GM12874 (cell line): ENCODE results near the gene PLA2R1.

Experiments
- TF ChIP-seq, protein P1 (sequence below): IDR thresholded peaks from 2 replicates; pipeline ENCODE4 v1.5.1; 2011; ENCODE audit warnings: low read depth, mild to moderate bottlenecking, control low read depth, low read length, moderate library complexity; ENCODE audit not compliant: insufficient read depth

The PLA2R1 gene

DNA sequence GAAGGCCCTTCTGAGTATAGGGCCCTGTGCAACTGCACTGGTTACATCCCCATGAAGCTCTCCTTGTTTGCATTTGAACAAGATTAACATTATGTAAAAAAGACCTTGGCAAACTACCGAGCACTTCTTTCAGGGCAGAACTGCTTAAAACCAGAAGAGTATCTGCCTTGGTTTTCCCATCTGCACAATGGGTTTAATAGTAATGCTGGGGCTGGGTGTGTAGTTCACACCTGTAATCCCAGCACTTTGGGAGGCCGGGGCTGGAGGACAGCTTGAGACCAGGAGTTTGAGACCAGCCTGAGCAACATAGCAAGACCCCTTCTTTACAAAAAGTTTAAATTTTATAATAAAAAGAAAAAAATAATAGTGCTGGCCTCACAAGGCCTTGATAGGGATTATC is 8.5 kb downstream of the PLA2R1 start:
- TF ChIP-seq, protein P1, sequence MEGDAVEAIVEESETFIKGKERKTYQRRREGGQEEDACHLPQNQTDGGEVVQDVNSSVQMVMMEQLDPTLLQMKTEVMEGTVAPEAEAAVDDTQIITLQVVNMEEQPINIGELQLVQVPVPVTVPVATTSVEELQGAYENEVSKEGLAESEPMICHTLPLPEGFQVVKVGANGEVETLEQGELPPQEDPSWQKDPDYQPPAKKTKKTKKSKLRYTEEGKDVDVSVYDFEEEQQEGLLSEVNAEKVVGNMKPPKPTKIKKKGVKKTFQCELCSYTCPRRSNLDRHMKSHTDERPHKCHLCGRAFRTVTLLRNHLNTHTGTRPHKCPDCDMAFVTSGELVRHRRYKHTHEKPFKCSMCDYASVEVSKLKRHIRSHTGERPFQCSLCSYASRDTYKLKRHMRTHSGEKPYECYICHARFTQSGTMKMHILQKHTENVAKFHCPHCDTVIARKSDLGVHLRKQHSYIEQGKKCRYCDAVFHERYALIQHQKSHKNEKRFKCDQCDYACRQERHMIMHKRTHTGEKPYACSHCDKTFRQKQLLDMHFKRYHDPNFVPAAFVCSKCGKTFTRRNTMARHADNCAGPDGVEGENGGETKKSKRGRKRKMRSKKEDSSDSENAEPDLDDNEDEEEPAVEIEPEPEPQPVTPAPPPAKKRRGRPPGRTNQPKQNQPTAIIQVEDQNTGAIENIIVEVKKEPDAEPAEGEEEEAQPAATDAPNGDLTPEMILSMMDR, result no peak

DNA sequence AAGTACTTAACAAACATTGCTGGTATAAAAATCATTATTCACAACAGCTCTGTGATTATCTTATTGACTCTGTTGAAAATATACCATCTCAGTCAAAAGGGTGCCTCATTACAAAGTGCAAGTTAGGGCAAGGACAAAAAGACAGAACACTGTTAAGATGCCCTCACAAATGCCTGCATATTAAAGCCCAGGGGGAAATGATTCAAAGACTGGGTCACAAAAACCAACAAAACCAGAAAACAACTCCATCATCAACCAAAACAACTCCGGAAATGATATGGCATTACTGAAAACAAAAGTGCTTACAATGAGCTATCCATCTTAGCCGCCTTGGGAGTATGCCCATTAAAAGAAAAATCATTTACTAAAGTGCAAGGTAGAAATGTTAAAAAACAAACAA is 9.9 kb downstream of the PLA2R1 start:
- TF ChIP-seq, protein P1, result no peak

DNA sequence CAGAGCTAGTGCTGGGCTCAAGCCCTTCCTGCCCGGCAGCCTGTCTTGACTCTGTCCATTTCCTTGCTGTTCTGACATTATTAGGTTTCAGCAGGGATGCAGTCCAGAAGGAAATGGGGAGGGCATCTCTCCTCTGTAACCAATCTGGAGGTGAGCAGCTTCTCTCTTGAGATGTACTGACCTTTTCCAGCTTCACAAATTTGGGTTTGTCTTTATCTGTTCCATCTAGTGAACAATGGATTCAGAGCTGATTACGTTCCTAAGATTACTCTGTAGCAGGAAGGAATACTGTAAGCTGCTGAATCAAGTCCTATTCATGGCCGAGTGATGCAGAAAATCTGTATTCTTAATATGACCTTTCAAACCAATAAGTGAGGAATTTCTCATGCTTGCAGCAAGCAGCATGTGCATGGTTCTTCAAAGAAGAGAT is 11.0 kb downstream of the PLA2R1 start:
- TF ChIP-seq, protein P1, result no peak

DNA sequence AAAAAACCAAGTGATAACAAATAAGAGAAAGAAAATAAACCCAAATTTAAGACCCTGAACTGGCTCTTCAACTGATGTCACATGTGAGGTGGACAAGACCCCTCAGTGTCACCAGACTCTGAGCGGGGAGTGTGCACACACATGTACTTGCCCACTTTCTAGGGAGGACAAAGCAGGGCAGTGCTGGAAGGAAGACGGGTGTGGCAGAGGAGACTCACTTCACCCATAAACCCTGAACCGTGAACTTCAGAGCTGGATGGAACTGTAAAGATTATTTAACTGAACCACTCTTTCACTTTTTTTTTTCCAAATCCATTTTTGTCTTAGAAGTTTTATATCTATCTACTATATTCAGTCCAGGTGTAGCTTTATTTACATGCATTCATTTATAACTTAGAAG is 12.3 kb downstream of the PLA2R1 start:
- TF ChIP-seq, protein P1, result no peak

DNA sequence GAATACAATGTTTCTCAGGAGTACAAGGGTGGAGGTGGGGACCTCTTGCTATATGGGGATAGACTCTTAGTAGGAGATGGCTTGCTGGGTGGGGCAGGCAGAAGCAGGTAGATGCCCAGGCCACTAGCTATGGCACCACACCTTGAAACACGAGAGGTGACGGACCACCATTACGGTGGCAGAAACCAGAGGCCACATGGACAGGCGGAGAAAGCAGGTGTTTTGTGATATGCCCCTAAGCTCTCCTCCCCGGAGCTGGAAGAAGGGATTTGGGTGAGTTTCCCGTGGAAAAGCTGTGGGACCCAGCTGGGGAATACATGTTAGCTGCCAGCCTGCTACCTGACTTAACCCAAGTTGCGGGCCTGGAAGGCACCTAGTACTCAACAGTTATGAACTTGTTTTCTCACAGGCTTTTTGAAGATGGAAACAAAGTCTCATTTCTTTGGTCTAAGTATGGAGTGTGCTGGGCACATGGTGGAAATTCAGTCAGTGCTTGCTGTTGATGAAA is 16.7 kb downstream of the PLA2R1 start:
- TF ChIP-seq, protein P1, result no peak

DNA sequence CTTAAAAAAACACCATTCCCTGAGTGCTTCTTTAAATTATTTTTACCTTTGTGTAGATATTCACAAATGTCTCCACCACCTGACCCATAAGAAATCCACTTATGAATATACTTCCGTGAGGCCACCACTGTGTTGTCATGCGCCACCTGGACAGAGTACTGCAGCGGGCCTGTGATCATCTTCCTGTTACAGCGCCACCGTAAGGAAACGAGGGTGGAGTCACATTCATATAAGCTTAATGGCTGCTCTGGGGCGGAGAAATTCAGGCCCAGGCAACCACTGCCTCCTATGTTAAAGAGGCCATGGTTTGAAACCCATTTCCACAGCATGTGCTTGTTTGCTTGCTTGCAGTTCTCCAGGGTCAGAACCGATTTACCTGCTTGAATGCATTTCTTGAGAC is 17.7 kb downstream of the PLA2R1 start:
- TF ChIP-seq, protein P1, result no peak

DNA sequence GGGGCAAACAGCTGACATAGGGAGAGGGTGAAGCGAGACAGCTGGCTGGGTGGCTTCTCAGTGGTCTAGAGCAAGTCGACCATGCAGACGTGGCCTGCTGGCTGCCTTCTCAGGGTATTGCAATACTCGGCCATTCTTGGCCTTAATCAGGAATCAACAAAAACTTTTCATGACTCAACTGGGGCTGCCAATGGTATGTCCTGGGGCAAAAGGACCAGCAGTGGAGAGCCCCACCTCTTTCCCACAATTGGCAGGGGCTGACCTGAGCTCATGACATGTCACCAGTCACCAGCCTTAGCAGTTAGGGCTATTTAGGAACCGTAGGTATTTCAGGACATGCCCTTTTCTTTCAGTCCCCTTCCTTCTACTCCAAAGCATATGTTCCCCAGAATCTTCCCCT is 19.1 kb downstream of the PLA2R1 start:
- TF ChIP-seq, protein P1, result no peak

DNA sequence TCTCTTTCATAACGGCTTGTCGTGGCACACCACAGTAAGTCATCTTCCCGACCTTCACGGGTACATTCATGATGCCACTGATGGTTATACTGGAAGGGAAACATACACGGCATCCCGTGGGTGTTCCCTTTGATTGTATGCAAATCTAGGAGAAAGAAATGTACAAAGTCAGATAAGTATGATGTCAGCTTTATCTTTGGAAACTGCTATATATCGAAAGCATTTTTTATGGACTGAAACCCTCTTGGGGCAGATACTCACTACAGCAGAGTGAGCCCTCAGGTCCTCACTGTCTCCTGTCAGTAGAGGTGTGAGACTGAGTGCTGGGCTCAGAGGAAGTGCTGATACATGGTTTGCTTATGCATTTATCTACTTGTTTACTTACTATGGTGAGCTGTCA is 20.4 kb downstream of the PLA2R1 start:
- TF ChIP-seq, protein P1, result no peak
